GM18951 (cell line): Measurements from ENCODE around the gene SLC2A11.
A peak's percentile ranks its signal among the peaks of the same experiment; 100 is the strongest.

Experiments
- POLR2A ChIP-seq: IDR thresholded peaks from 4 replicates; pipeline ENCODE4 v1.6.1; 2011; ENCODE audit warnings: mild to moderate bottlenecking; ENCODE audit not compliant: insufficient read length, insufficient read depth; ENCODE audit errors: extremely low read depth
- in situ Hi-C: fragments of 300-500 bp; cut with MboI; formaldehyde crosslinking; loops from one replicate; pipeline ENCODE4 v1.12.0; 2022; ENCODE audit warnings: low sequenced_read_pairs, mixed read lengths, inconsistent platforms; ENCODE audit not compliant: unreplicated experiment

Gene SLC2A11

DNA sequence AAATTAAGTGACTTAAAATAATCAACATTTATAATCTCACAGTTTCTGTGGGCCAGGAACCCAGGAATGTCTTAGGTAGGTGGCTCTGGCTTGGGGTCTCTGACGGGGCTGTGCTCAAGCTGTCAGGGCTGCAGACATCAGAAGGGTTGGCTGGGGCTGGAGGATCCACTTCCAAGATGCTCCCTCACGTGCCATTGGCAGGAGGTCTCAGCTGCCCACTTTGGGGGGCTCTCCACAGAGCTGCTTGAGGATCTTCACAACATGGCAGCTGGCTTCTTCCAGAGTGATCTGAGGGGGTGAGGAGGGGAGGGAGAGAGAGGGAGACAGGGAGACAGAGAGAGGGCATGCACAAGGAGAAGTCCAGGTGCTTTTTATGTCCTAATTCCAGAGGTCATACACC is 18.1 kb downstream of the SLC2A11 start:
- TF ChIP-seq POLR2A = no peak
- in situ Hi-C loops = no loop called here

DNA sequence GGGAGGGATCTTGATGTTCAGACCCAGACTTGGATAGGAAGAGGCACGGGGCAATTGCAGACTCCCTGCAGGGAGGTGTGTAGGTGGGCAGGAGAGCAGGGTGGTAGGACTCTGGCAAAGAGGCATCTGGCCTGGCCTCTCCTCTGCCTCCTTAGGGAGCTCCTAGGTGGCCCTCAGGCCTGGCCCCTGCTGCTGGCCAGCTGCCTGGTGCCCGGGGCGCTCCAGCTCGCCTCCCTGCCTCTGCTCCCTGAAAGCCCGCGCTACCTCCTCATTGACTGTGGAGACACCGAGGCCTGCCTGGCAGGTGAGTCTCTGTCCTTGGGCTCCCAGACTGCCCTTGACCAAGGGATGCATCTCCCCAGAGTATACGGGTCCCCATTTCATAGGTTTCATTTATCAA is 19.9 kb downstream of the SLC2A11 start:
- in situ Hi-C loops = no loop called here
- TF ChIP-seq POLR2A = no peak

DNA sequence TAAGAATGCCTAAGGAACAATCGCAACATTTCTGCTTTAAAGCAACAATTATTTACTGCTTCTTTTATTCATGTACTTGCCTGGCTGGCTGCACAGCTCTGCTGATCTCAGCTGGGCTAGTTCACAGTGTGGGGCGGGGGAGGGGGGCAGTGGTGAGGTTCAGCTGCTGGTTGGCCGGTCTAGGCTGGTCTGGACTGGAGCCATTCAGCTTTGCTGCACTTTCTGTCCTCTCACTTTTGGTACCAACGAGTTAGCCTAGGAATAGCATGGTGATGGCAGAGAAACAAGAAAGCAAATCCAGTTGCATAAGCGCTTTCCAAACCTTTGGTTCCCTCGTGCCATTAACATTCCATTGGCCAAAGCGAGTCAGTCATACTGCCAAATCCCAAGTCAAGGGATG is 20.5 kb downstream of the SLC2A11 start:
- no peak for TF ChIP-seq POLR2A
- in situ Hi-C loops = no loop called here

DNA sequence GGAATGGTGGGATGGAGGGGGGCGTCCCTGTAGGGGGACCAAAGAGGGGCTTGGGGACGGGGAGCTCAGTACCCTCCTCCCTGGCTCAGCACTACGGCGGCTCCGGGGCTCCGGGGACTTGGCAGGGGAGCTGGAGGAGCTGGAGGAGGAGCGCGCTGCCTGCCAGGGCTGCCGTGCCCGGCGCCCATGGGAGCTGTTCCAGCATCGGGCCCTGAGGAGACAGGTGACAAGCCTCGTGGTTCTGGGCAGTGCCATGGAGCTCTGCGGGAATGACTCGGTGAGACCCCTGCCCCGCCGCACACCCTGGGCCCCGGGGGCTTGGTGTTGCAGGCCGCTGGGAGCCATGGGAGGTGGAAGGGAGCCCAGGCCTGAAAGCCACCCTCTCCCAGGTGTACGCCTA is 24.7 kb downstream of the SLC2A11 start:
- in situ Hi-C loops = no loop called here
- TF ChIP-seq POLR2A = no peak

DNA sequence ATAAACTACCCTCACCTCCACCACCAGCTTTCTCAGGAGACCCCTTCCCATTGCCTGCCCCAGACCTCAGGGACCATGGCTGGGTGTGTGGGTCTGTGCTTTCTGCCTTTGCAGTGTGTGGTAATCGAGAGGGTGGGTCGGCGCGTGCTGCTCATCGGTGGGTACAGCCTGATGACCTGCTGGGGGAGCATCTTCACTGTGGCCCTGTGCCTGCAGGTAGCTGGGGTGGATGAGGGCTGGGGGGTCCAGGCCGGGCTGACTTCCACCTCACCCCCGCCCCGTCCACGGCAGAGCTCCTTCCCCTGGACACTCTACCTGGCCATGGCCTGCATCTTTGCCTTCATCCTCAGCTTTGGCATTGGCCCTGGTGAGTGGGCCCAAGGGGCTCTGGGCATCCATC is 26.0 kb downstream of the SLC2A11 start:
- no peak for TF ChIP-seq POLR2A
- in situ Hi-C loops = no loop called here

DNA sequence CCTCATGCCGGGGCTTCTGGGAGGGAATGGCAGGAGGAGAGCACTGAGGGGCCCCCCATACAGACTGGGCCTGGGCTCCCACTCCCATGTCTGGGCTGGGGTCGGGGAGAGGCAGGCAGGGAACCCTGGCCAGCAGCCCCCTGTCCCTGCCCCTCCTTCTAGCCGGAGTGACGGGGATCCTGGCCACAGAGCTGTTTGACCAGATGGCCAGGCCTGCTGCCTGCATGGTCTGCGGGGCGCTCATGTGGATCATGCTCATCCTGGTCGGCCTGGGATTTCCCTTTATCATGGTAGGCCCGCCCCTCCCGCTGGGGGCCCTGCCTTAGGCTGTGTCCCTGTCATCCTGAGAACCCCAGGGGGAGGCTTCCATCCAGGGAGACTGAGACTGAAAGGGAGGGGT is 26.5 kb downstream of the SLC2A11 start:
- no peak for TF ChIP-seq POLR2A
- in situ Hi-C loops = no loop called here

DNA sequence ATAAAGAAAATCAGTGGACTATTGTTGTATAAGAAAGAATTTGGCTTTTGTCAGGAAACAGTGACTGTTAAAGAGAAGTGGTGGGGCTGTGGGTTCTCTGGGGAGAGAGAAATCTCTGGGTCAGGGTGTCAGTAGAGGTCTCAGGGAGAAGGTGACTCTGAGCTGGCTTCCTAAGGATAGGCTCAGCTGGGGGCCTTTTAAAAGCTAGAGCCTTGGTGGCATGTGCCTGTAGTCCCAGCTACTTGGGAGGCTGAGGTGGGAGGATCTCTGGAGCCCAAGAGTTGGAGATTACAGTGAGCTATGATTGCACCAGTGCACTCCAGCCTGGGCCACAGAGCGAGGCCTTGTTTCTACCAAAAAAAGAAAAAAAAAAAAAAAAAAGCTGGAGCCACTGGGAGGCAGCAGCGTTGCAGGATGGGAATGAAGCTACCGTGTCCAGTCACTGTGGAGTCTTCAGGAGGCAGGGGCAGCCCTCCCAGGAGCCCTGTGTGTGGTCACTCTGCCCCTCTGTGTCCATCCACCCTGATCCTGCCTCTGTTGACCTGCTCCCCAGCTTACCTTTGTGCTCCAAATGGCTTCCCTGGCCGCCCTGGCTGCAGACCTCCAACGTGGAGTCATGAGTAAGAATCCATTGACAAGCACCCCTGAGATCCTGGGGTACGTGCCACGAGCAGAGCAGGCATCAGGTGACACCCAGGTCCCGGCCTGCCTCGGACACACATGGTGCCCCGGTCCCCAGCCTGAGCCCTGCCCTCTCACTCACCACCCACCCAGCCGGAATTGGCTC is 31.1 kb downstream of the SLC2A11 start:
- no peak for TF ChIP-seq POLR2A
- in situ Hi-C loops = no loop called here

DNA sequence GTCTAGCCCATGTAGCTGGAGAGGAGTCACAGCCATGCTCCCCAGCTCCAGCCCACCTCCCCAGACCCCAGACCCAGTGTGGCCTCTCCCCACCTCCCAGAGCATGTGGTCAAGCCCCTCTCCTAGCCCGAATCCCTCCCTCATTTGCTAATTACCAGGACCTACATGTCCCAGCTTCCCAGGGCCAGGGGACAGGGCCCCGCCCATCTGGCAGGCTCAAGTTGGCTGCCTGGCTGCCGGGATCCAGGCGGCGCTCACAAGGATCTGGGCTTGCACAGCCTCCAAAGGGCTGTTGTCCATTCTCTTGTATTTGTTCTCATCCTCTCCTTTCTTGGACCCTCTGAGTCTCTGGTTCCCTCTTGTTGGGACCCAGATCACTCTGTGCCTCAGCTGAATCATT is 31.9 kb downstream of the SLC2A11 start:
- no peak for TF ChIP-seq POLR2A
- in situ Hi-C loops = no loop called here

DNA sequence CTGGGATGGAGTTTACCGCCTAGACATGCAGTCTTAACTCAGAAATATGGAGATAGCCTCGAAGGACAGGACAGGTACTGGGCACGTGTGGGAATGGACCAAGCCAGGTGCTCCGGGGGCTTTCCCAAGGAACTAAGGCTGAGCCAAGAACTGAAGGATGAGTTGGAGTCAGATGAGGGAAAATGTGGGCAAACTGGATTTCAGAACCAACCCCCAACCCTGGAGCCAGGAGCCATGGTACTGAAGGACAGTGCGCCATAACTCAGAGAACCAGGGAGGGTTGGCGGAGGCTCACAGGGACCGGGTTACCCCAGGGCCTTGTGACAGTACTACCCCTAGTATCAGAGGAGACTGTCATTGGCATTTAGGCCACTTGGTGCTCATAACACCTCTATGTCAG is 34.1 kb downstream of the SLC2A11 start:
- in situ Hi-C loops = no loop called here
- TF ChIP-seq POLR2A = no peak

DNA sequence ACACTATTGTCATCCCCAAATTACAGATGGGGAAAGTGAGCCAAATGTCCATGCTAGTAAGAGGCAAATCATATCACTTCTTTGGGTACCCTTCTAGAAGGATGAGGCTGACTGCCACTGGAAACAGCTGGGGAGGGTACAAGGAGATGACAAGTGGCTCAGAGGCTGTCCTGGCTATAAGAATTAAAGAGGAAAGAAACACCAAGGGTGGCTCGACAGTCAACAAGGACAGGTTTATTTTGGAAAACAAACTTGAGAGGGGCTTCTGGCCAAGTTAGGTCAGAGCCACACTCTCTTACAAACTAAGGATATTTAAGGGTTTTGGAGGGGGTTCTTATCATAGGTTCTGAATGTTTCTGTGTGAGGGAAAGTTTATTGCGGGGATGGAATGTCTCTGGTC is 34.5 kb downstream of the SLC2A11 start:
- no peak for TF ChIP-seq POLR2A
- in situ Hi-C loops = no loop called here

DNA sequence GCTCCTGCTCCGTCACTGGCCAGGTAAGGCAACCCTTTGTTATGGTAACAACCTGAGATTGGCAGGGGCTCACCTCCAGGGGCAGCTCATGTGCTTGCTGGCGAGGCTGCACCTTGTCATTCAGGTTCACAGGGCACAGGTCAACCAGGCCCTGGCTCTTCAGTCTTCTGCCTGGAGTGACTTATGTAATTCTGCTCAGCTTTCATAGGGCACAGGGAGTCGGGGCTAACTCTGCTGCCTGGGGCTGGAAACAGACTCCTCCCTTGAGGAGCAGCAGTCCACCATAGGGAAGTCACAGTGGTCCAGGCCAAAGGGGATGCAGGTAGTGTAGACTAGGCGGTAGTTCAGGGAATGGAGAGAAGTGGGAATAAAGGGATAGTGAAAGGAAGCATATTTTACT is 35.0 kb downstream of the SLC2A11 start:
- no peak for TF ChIP-seq POLR2A
- in situ Hi-C loops = no loop called here

DNA sequence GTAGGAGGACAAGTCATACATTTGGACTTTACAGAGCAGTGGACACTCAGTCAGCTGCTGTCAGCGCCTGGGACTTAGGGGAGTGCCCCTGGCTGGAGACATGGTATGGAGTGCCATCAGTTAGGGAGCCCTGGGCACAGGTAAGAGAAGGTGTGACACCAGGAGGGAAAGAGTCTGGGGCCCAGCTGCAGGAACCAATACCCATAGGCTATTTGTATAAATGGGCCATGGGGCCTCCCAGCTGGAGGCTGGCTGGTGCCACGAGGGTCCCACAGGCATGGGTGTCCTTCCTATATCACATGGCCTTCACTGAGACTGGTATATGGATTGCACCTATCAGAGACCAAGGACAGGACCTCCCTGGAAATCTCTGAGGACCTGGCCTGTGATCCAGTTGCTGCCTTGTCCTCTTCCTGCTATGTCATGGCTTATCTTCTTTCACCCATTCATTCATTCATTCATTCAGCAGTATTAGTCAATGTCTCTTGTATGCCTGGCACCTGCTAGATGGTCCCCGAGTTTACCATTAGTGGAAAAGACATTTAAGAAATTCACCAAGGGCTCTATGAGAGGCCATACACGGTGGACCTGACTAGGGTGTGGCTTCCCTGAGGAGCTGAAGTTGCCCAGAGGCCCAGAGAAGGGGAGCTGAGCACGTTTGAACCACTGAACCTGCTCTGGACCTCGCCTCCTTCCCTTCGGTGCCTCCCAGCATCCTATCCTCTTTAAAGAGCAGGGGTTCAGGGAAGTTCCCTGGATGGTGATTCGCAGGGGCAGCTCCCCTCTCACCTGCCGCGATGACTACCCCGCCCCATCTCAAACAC is 35.7 kb downstream of the SLC2A11 start:
- in situ Hi-C loops = no loop called here
- TF ChIP-seq POLR2A = no peak

DNA sequence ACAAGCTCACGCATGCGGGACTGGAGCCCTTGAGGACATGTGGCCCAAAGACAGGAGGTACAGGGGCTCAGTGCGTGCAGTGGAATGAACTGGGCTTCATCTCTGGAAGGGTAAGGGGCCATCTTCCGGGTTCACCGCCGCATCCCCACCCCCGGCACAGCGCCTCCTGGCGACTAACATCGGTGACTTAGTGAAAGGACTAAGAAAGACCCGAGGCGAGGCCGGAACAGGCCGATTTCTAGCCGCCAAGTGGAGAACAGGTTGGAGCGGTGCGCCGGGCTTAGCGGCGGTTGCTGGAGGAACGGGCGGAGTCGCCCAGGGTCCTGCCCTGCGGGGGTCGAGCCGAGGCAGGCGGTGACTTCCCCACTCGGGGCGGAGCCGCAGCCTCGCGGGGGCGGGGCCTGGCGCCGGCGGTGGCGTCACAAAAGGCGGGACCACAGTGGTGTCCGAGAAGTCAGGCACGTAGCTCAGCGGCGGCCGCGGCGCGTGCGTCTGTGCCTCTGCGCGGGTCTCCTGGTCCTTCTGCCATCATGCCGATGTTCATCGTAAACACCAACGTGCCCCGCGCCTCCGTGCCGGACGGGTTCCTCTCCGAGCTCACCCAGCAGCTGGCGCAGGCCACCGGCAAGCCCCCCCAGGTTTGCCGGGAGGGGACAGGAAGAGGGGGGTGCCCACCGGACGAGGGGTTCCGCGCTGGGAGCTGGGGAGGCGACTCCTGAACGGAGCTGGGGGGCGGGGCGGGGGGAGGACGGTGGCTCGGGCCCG is 36.5 kb downstream of the SLC2A11 start, which contains the start of gene MIF:
Gene MIF, plus strand, starts transcription at position 439 of the 765 bp plus-strand sequence. Its CDS starts 92 bp downstream, at position 531.
- TF ChIP-seq POLR2A = peak; percentile 93
- in situ Hi-C loops = no loop called here
